Measurements from ENCODE around the gene ODR4.

DNA sequence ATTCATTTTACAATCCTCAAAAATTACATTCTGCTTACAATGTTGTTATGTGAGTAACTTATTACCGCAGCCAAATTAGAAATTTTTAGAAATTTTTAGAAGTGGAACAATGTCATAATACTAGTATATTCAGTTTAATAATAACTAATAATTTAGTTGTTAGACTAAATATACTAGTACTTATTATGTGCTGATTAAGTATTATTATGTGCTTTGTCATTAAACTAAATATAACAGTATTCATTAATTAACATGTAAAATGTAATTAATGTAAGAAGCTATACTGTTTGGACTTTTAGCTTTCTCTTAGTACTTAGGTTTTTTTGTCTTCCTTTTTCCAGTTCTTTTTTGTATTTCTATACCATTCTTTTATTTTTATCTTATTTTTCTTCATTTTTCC lies 15.3 kb downstream of the ODR4 start:
- TF ChIP-seq POLR2AphosphoS5 (IDR thresholded peaks at IDR 0.05; ENCODE audit: insufficient read depth, low read depth, low read length) (no peak), POLR2A (IDR thresholded peaks at IDR 0.05; ENCODE audit: low read depth, low read length) (no peak), GATA2 (IDR thresholded peaks at IDR 0.05; ENCODE audit: insufficient read depth, insufficient read length, low read depth, low read length) (no peak), MYC (IDR thresholded peaks at IDR 0.05; ENCODE audit: low read depth, low read length) (no peak), CTCF (IDR thresholded peaks at IDR 0.05; ENCODE audit: extremely low read depth in 1 of 2, insufficient read depth in 1 of 2, low read depth in 1 of 2, low read length in 2 of 2) (no peak)

Measured in endothelial cell of umbilical vein (primary cell).